ENCODE results near the gene KCNQ5. TPM values are rescaled to one million over a fixed set of nuclear protein-coding genes. Genes with fewer than 3 reads are reported as not detected.

KCNQ5 gene
- total and polyA plus RNA-seq, 2 of the 8 experiments (the other 6 are each of a cell fraction or from before 2014, with no cell fraction given) = 0.83 to 1.2 TPM

DNA sequence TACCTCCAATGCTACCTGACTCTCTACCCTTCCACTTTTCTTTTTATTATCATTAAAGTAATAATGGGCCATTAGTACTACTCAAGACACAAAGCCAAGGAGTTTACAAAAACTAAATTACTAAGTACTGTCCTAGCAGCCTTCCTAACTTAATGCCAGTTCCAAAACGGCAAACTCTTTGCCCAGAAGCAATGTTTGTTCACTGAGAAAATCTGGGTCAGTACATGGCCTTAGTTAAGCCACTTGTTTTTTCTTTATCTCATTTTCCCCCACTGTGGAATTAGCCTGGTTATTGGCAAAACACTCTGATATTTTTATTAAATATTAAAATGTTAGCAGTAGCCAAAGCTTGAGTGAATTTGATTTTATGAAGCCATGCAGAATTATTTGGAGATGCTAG, 242.4 kb downstream of the KCNQ5 start:
- no peak overlapping the region for H2BK12ac ChIP-seq (ENCODE audit: low read depth, low read length)
- no peaks in the 10 kb centered on the region for H3K79me2 ChIP-seq (ENCODE audit: control insufficient read depth in 1 of 2, insufficient read depth in 2 of 2, low read length in 2 of 2)
- no peaks in the 10 kb centered on the region for H3K9me3 ChIP-seq (ENCODE audit: insufficient read depth in 2 of 2, low read depth in 1 of 2, low read length in 1 of 2)
- no peak overlapping the region for H2BK5ac ChIP-seq (ENCODE audit: low read depth, low read length)
- no peak overlapping the region for H2AFZ ChIP-seq (ENCODE audit: low read length)
- TF ChIP-seq TBP (IDR thresholded peaks at IDR 0.05; ENCODE audit: low read depth, low read length) (no peak), USF2 (IDR thresholded peaks at IDR 0.05; ENCODE audit: low read length) (no peak), KDM5A (IDR thresholded peaks at IDR 0.05; ENCODE audit: low read length) (no peak), JUND (IDR thresholded peaks at IDR 0.05; ENCODE audit: low read length) (no peak)
- H3K23me2 ChIP-seq (ENCODE audit: low read depth, low read length) = no peaks in the 10 kb centered on the region
- H3K14ac ChIP-seq (ENCODE audit: insufficient read length) = no peak overlapping the region
- no peak overlapping the region for H3K18ac ChIP-seq (ENCODE audit: extremely low read depth, low read length)
- WGBS, 2 experiments (ENCODE audit: extremely low coverage in 1 of 2, insufficient coverage in 1 of 2, insufficient read length in 1 of 2, insufficient replicate concordance in 2 of 2, low coverage in 1 of 2, low lambda C conversion rate in 2 of 2, missing lambda C conversion rate in 1 of 2) = 69% methylated on average over 1 of the region's 1 CpG; no CpG with 5 or more reads in 1 of the 2 experiments
- H2BK15ac ChIP-seq (ENCODE audit: low read length) = no peak overlapping the region
- POLR2A ChIA-PET (ENCODE audit: partially characterized antibody) = no interaction called here
- H2AK5ac ChIP-seq (ENCODE audit: low read depth, low read length) = no peak overlapping the region
- no peak overlapping the region for H2BK20ac ChIP-seq (ENCODE audit: low read length)
- CTCF ChIA-PET (ENCODE audit: partially characterized antibody) = interaction anchor here (1.6 kb wide), 1 partner anchor 28 kb away, joined by 3 read pairs; no protein-coding TSS in a partner anchor
- no peaks in the 10 kb centered on the region for H3K4me1 ChIP-seq (replicated peaks in 1 of 4; ENCODE audit: control insufficient read depth in 3 of 4, insufficient read depth in 4 of 4, low read length in 3 of 4)
- H3K56ac ChIP-seq (replicated peaks; ENCODE audit: insufficient read length, low read depth, low read length) = no peak overlapping the region
- no peaks in the 10 kb centered on the region for H3K79me1 ChIP-seq (ENCODE audit: low read depth, low read length)
- no peak overlapping the region for H3K23ac ChIP-seq (ENCODE audit: insufficient read length)
- no peak overlapping the region for H3K4ac ChIP-seq (replicated peaks; ENCODE audit: insufficient read length, low read depth, low read length)
- no peak overlapping the region for H4K8ac ChIP-seq (ENCODE audit: extremely low read depth, insufficient read depth, low read length)
- no peak for FAIRE-seq
- H3K27me3 ChIP-seq (replicated peaks in 1 of 4; ENCODE audit: control insufficient read depth in 3 of 4, extremely low read depth in 1 of 4, insufficient read depth in 3 of 4, low read length in 3 of 4) = no peaks in the 10 kb centered on the region
- H4K91ac ChIP-seq (replicated peaks; ENCODE audit: insufficient read length, low read length) = no peak overlapping the region
- DNase-seq (ENCODE audit: low read depth in 1 of 2, low spot score in 2 of 2) = no peak
- no peak overlapping the region for H3K9ac ChIP-seq (replicated peaks in 1 of 4; ENCODE audit: extremely low read depth in 1 of 4, low read depth in 3 of 4, low read length in 3 of 4)
- H4K20me1 ChIP-seq (replicated peaks in 1 of 2; ENCODE audit: control insufficient read depth in 1 of 2, insufficient read depth in 2 of 2, low read length in 2 of 2) = peaks cover 0 to 1% of the 10 kb centered on the region in 2 experiments
- H3K4me2 ChIP-seq (ENCODE audit: insufficient read depth in 1 of 2, low read depth in 2 of 2, low read length in 2 of 2) = no peak overlapping the region
- no peak overlapping the region for H2BK120ac ChIP-seq (replicated peaks; ENCODE audit: low read depth, low read length)
- no peaks in the 10 kb centered on the region for H3K36me3 ChIP-seq (ENCODE audit: control insufficient read depth in 2 of 4, insufficient read depth in 4 of 4, low read length in 3 of 4)
- no peak overlapping the region for H3K27ac ChIP-seq (ENCODE audit: low read depth, low read length)
- H4K5ac ChIP-seq (ENCODE audit: insufficient read length, low read depth, low read length) = no peak overlapping the region
- H3K4me3 ChIP-seq (ENCODE audit: extremely low read depth in 1 of 4, insufficient read depth in 2 of 4, low read depth in 3 of 4, low read length in 4 of 4) = no peak overlapping the region

Measured in H1 (cell line).